Uterus (tissue), 4 donors: Measurements from ENCODE around the gene GNAT1. TPM values are rescaled to one million over a fixed set of nuclear protein-coding genes. Genes with fewer than 3 reads are reported as not detected.
"Not testable (repeated sequence)": the region's sequence is repeated elsewhere in the genome, so short reads cannot be mapped to it uniquely, and the experiment has no call there.

Experiments
- DNase-seq, 2 donors: peaks; one replicate each; pipeline ENCODE4 v3.0.0-alpha.2; 2019 to 2020
- H3K27ac ChIP-seq, 2 donors: fragments of 200-600 bp; sonication (generic); 1 replicate in 1 of 2; 2 replicates in 1 of 2; pipeline ENCODE4 v1.5.1; 2016 to 2018
- H3K27me3 ChIP-seq, 2 donors: fragments of 200-600 bp; sonication (generic); one replicate each; pipeline ENCODE4 v1.5.1; 2018 to 2019; ENCODE audit warnings: control low read depth in 1 of 2
- H3K36me3 ChIP-seq, 2 donors: fragments of 200-600 bp; sonication (generic); one replicate each; pipeline ENCODE4 v1.5.1; 2019; ENCODE audit warnings: control low read depth in 1 of 2
- H3K4me1 ChIP-seq, 2 donors: fragments of 200-600 bp; sonication (generic); one replicate each; pipeline ENCODE4 v1.5.1; 2018 to 2019; ENCODE audit warnings: control low read depth in 1 of 2
- H3K4me3 ChIP-seq, 2 donors: fragments of 200-600 bp; sonication (generic); 1 replicate in 1 of 2; 2 replicates in 1 of 2; pipeline ENCODE4 v1.5.1; 2018 to 2019; ENCODE audit warnings: mild to moderate bottlenecking in 1 of 2
- H3K9me3 ChIP-seq, 2 donors: fragments of 200-600 bp; sonication (generic); one replicate each; pipeline ENCODE4 v1.5.1; 2019; ENCODE audit warnings: control low read depth in 1 of 2
- CTCF ChIP-seq, 4 experiments: fragments of 200-600 bp in 2 of 4; fragments of 450-650 bp in 2 of 4; sonication (generic) in 2 of 4; IDR thresholded peaks; one replicate each; pipeline ENCODE4 v1.5.1; 2016 to 2019; ENCODE audit warnings: antibody characterized with exemption in 4 of 4, mild to moderate bottlenecking in 2 of 4, moderate library complexity in 1 of 4
- POLR2A ChIP-seq, 2 donors: fragments of 450-650 bp; IDR thresholded peaks; one replicate each; pipeline ENCODE4 v1.6.1; 2016; ENCODE audit warnings: antibody characterized with exemption in 2 of 2, mild to moderate bottlenecking in 1 of 2, moderate library complexity in 1 of 2
- intact Hi-C: fragments of 100-400 bp; cut with DNase I; formaldehyde crosslinking; loops from one replicate; pipeline ENCODE4 v1.15.1; 2023; ENCODE audit warnings: low total_unique reads
- total RNA-seq, 4 donors: library from RNA; depleted of rRNA in 3 of 4; stranded (reverse); fragments of >200 nt in 3 of 4; gene quantifications; one replicate each; pipeline versions ENCODE4 v1.1.0 to v1.2.4, GENCODE V29; 2014 to 2023
- donor health status: DM: yes; HTN: yes; CAD: no.

Gene GNAT1
- total RNA-seq, 4 donors from 2014 or later = not detected

- no peak for TF ChIP-seq POLR2A (IDR thresholded peaks at IDR 0.05)
- TF ChIP-seq CTCF (IDR thresholded peaks at IDR 0.05) = no peak
- H3K27me3 ChIP-seq = peaks cover 0 to 3% of the 10 kb centered on the region in 2 donors
- no peaks in the 10 kb centered on the region for H3K9me3 ChIP-seq
- intact Hi-C loops = no loop called here
- H3K4me3 ChIP-seq = no peak overlapping the region
- DNase-seq = no peak
- H3K27ac ChIP-seq = no peak overlapping the region
- H3K4me1 ChIP-seq = peaks cover 0 to under 1% of the 10 kb centered on the region in 2 donors
- H3K36me3 ChIP-seq = no peaks in the 10 kb centered on the region
These were observed 19.3 kb downstream of the GNAT1 start for GRCh38 chr3:50210510-50211367.

- H3K4me1 ChIP-seq, H3K27ac ChIP-seq, H3K27me3 ChIP-seq, H3K9me3 ChIP-seq, intact Hi-C loops, H3K36me3 ChIP-seq, DNase-seq, H3K4me3 ChIP-seq: not testable (repeated sequence)
These were observed 19.9 kb downstream of the GNAT1 start for GRCh38 chr3:50211368-50211717.

- no peaks in the 10 kb centered on the region for H3K36me3 ChIP-seq
- DNase-seq = no peak
- H3K4me3 ChIP-seq = no peak overlapping the region
- H3K4me1 ChIP-seq = no peaks in the 10 kb centered on the region
- intact Hi-C loops = no loop called here
- H3K27ac ChIP-seq = no peak overlapping the region
- no peaks in the 10 kb centered on the region for H3K9me3 ChIP-seq
- H3K27me3 ChIP-seq = no peaks in the 10 kb centered on the region
- TF ChIP-seq POLR2A (IDR thresholded peaks at IDR 0.05) (no peak), CTCF (IDR thresholded peaks at IDR 0.05) (no peak)
These were observed 20.5 kb downstream of the GNAT1 start for GRCh38 chr3:50211930-50212329.

- no peaks in the 10 kb centered on the region for H3K9me3 ChIP-seq
- H3K27me3 ChIP-seq = no peaks in the 10 kb centered on the region
- no peaks in the 10 kb centered on the region for H3K4me1 ChIP-seq
- no peak overlapping the region for H3K4me3 ChIP-seq
- H3K27ac ChIP-seq = no peak overlapping the region
- H3K36me3 ChIP-seq = no peaks in the 10 kb centered on the region
- intact Hi-C loops = no loop called here
- no peak for DNase-seq
- TF ChIP-seq CTCF (IDR thresholded peaks at IDR 0.05) (no peak), POLR2A (IDR thresholded peaks at IDR 0.05) (no peak)
These were observed 21.1 kb downstream of the GNAT1 start for GRCh38 chr3:50212502-50212901.

- no peak overlapping the region for H3K27ac ChIP-seq
- no peaks in the 10 kb centered on the region for H3K36me3 ChIP-seq
- H3K4me3 ChIP-seq = no peak overlapping the region
- no peaks in the 10 kb centered on the region for H3K4me1 ChIP-seq
- H3K9me3 ChIP-seq = no peaks in the 10 kb centered on the region
- no peak for DNase-seq
- TF ChIP-seq POLR2A (IDR thresholded peaks at IDR 0.05) = no peak
- TF ChIP-seq CTCF (IDR thresholded peaks at IDR 0.05) = no peak
- intact Hi-C loops = no loop called here
- no peaks in the 10 kb centered on the region for H3K27me3 ChIP-seq
These were observed 21.6 kb downstream of the GNAT1 start for GRCh38 chr3:50212971-50213370.
